BE2C (cell line): ENCODE results near the gene KCNK15.

Source experiments
- DNase-seq: peaks from one replicate; pipeline ENCODE4 v3.0.0-alpha.2; 2020
- H3K27me3 ChIP-seq: fragments of 250-450 bp; sonication (Bioruptor Pico); 2 replicates; pipeline ENCODE4 v1.5.1; 2020; ENCODE audit warnings: mild to moderate bottlenecking
- H3K36me3 ChIP-seq: fragments of 250-450 bp; sonication (Bioruptor Pico); 2 replicates; pipeline ENCODE4 v1.5.1; 2020; ENCODE audit warnings: mild to moderate bottlenecking
- H3K4me1 ChIP-seq: fragments of 250-450 bp; sonication (Bioruptor Pico); 2 replicates; pipeline ENCODE4 v1.5.1; 2020
- H3K4me3 ChIP-seq: 2 replicates; pipeline ENCODE4 v1.5.1; 2011; ENCODE audit warnings: low read depth, low read length
- H3K9me3 ChIP-seq: fragments of 250-450 bp; sonication (Bioruptor Pico); 2 replicates; pipeline ENCODE4 v1.5.1; 2020
- TF ChIP-seq, protein P1 (sequence below): IDR thresholded peaks from 2 replicates; pipeline ENCODE4 v1.5.1; 2012; ENCODE audit warnings: mild to moderate bottlenecking, low read depth, low read length

KCNK15 gene

DNA sequence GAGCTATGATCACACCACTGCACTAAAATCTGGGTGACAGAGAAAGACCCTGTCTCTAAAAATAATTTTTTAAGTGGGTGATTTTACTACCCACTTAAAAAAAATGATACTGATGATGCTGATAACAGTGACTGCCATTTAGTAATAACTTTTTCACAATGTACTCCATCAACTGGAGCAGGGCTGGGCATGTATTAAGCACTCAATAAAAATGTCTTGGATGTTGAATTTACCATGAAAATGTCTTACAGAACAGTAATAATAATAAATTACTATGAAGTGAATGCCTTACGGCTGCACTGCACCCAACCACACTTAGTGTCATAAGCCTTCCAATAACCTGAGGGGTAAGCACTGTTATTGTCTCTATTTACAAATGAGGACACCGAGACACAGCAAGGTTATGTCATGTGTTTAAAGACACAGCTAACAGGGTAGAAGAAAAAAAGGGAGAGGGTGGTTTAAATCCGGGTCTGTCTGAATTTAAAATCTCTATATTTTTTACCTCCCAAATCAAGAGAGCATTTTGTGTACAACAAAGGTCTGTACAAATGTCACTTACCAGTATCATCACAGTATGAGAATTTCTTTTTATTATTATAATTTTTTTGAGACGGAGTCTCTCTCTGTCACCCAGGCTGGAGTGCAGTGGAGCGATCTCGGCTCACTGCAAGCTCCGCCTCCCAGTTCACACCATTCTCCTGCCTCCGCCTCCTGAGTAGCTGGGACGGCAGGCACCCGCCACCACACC lies 43.2 kb downstream of the KCNK15 start:
- TF ChIP-seq, protein P1, sequence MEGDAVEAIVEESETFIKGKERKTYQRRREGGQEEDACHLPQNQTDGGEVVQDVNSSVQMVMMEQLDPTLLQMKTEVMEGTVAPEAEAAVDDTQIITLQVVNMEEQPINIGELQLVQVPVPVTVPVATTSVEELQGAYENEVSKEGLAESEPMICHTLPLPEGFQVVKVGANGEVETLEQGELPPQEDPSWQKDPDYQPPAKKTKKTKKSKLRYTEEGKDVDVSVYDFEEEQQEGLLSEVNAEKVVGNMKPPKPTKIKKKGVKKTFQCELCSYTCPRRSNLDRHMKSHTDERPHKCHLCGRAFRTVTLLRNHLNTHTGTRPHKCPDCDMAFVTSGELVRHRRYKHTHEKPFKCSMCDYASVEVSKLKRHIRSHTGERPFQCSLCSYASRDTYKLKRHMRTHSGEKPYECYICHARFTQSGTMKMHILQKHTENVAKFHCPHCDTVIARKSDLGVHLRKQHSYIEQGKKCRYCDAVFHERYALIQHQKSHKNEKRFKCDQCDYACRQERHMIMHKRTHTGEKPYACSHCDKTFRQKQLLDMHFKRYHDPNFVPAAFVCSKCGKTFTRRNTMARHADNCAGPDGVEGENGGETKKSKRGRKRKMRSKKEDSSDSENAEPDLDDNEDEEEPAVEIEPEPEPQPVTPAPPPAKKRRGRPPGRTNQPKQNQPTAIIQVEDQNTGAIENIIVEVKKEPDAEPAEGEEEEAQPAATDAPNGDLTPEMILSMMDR, result no peak
- no peak for DNase-seq
- Histone ChIP-seq H3K9me3 (no peaks in the 10 kb centered on the region), H3K27me3 (no peaks in the 10 kb centered on the region), H3K4me3 (no peak overlapping the region), H3K4me1 (peaks cover 7% of the 10 kb centered on the region), H3K36me3 (no peaks in the 10 kb centered on the region)

DNA sequence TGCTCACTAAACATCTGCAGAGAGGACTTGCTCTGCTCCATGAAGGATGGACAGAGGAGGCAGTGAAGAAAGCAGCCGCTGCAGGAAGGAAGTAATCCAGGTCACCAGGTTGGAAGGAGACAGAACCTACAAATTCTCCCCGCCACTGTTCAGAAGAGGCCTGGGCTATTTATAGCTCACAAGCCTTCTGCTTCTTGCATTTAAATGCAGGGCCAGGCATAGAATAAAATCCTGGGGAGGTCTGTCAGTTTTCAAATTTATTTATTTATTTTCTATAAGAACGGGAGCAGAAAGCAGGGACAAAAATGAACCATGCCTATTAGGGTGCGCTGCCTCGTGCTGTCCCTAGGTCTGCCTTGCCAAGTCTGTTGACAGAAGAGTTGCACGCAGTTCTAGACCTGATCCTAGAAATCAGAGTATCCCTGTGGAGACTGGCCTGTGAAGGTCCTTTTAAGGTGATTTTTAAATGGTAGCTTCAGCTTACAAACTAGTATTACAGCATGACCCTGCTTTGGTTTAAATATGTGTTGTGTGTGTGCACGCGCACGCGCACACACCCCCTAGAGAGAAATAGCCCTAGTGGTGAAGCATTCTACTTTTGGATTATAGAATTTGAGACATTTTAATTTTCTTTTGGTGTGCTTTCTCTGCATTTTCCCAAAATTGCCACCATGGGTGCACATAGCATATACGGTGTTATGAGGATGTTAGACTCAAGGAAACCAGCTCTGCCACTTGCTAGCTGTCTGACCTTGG lies 45.2 kb downstream of the KCNK15 start:
- TF ChIP-seq, protein P1, result no peak
- Histone ChIP-seq H3K4me1 (peaks cover 13% of the 10 kb centered on the region), H3K9me3 (no peaks in the 10 kb centered on the region), H3K4me3 (no peak overlapping the region), H3K27me3 (no peaks in the 10 kb centered on the region), H3K36me3 (no peaks in the 10 kb centered on the region; the same call in 1 of the 2 replicates)
- no peak for DNase-seq

DNA sequence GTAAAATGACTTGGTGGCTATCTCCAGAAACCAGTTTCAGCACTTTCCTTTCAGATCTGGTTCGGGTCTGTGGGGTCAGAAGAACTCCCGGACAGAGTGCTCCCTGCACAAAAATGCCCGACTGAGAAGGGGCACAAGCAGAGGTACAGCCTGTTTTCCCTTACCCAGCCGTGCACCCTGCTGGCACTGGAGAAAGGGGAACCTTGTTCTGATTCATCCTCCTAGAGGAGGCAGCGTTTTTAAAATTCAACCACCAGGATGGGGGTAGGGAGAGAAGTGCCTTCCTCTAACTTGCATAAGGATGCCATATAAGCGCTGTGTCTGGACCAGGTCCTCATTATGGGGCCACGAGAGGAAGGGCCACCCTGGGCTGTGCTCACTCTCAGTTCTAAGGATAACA lies 47.1 kb downstream of the KCNK15 start:
- TF ChIP-seq, protein P1, result no peak
- no peak overlapping the region for H3K4me3 ChIP-seq
- no peaks in the 10 kb centered on the region; the same call in 1 of the 2 replicates for H3K36me3 ChIP-seq
- H3K4me1 ChIP-seq, result peaks cover 16% of the 10 kb centered on the region
- H3K9me3 ChIP-seq, result no peaks in the 10 kb centered on the region
- no peaks in the 10 kb centered on the region for H3K27me3 ChIP-seq
- no peak for DNase-seq

DNA sequence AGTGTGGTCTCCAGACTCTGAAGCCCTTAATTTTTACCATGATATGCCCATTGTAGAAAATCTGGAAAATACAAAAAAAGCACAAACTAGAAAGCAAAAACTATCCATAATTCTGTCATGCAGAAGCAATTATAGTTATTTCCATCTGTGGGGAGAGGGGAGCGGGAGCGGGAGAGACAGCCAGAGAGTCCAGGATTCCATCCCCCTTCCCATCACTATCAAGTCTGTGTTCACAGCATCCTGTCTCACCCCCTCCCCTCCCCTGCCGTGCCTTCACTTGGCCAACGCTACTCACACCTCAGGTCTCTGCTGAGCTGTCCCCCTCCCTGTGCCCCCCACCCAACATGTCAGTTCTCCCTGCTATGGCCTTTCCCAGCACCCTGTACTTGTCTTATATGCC lies 50.2 kb downstream of the KCNK15 start:
- TF ChIP-seq, protein P1, result no peak
- Histone ChIP-seq H3K4me1 (peaks cover 16% of the 10 kb centered on the region), H3K9me3 (no peaks in the 10 kb centered on the region), H3K4me3 (no peak overlapping the region), H3K27me3 (no peaks in the 10 kb centered on the region), H3K36me3 (no peaks in the 10 kb centered on the region; the same call in 1 of the 2 replicates)
- DNase-seq, result no peak

DNA sequence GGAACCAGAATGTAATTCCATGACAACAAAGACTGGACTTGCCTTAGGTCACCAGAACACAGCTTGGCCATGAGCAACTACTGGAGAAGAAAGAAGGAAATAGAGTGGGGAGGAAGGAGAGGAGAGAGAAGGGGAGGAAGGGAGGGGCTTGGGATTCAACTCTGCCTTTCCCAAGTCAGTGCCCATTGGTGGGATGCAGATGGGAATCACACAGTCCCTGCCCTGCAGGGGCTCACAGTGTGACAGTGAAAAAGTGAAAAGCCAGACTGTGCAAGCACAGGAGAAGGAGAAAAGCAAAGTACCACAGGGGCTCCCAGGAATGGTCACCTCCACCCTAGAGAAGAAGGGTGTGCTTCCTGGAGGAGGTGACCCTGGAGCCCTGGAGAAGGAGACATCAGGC lies 50.6 kb downstream of the KCNK15 start:
- Histone ChIP-seq H3K4me3 (no peak overlapping the region), H3K9me3 (no peaks in the 10 kb centered on the region), H3K4me1 (peaks cover 16% of the 10 kb centered on the region), H3K36me3 (no peaks in the 10 kb centered on the region; the same call in 1 of the 2 replicates), H3K27me3 (no peaks in the 10 kb centered on the region)
- DNase-seq, result no peak
- TF ChIP-seq, protein P1, result no peak
